Common myeloid progenitor, CD34-positive (primary cell): ENCODE data around the gene BCORL1.

ENCODE experiments used
- CTCF ChIA-PET: fragments of 350-600 bp; sonication (Branson Sonifier 250); formaldehyde crosslinking; loops from one replicate; lab custom pipeline; 2021; ENCODE audit warnings: antibody characterized with exemption; lab: Charles Lee
- POLR2A ChIA-PET: fragments of 350-600 bp; sonication (Branson Sonifier 250); formaldehyde crosslinking; loops from one replicate; lab custom pipeline; 2021; ENCODE audit warnings: antibody characterized with exemption; lab: Charles Lee
- DNase-seq, 3 donors: peaks; one replicate each; pipeline versions ENCODE4 v3.0.0 to v3.0.0-alpha.2; 2013
- H3K27ac ChIP-seq, 2 experiments: 1 replicate in 1 of 2; 2 replicates in 1 of 2; pipeline ENCODE4 v1.7.0; 2013; ENCODE audit warnings: inconsistent platforms in 2 of 2, low read length in 2 of 2, mild to moderate bottlenecking in 2 of 2, low read depth in 1 of 2, moderate library complexity in 1 of 2; ENCODE audit not compliant: severe bottlenecking in 2 of 2, insufficient read depth in 1 of 2, poor library complexity in 1 of 2
- H3K27me3 ChIP-seq, 5 experiments: replicated peaks in 2 of 5; 1 replicate in 3 of 5; 2 replicates in 2 of 5; pipeline versions ENCODE4 v1.6.1 to v1.7.0; 2013; ENCODE audit warnings: low read length in 4 of 5, mild to moderate bottlenecking in 2 of 5, moderate library complexity in 2 of 5, inconsistent platforms in 1 of 5; ENCODE audit not compliant: insufficient read depth in 5 of 5, control insufficient read depth in 4 of 5
- H3K36me3 ChIP-seq, 4 experiments: 1 replicate in 2 of 4; 2 replicates in 2 of 4; pipeline versions ENCODE4 v1.6.1 to v1.7.0; 2013; ENCODE audit warnings: low read length in 3 of 4, control low read depth in 1 of 4, mild to moderate bottlenecking in 1 of 4; ENCODE audit not compliant: control insufficient read depth in 4 of 4, insufficient read depth in 4 of 4
- H3K4me1 ChIP-seq, 4 experiments: 1 replicate in 3 of 4; 2 replicates in 1 of 4; pipeline versions ENCODE4 v1.6.1 to v1.7.1; 2013; ENCODE audit warnings: low read length in 3 of 4, mild to moderate bottlenecking in 3 of 4, control low read depth in 1 of 4, inconsistent platforms in 1 of 4, moderate library complexity in 1 of 4; ENCODE audit not compliant: control insufficient read depth in 4 of 4, insufficient read depth in 4 of 4; ENCODE audit errors: control extremely low read depth in 1 of 4
- H3K4me3 ChIP-seq, 7 experiments: 1 replicate in 4 of 7; 2 replicates in 3 of 7; pipeline versions ENCODE4 v1.5.1 to v1.7.0; 2013; ENCODE audit warnings: mild to moderate bottlenecking in 7 of 7, low read length in 6 of 7, moderate library complexity in 6 of 7, inconsistent platforms in 2 of 7, low read depth in 2 of 7, control low read depth in 1 of 7; ENCODE audit not compliant: insufficient read depth in 4 of 7, control insufficient read depth in 1 of 7; ENCODE audit errors: extremely low read depth in 1 of 7
- H3K9me3 ChIP-seq, 5 experiments: 1 replicate in 4 of 5; 2 replicates in 1 of 5; pipeline versions ENCODE4 v1.6.1 to v1.7.1; 2013; ENCODE audit warnings: low read length in 4 of 5, mild to moderate bottlenecking in 2 of 5, inconsistent platforms in 1 of 5, low read depth in 1 of 5, moderate library complexity in 1 of 5; ENCODE audit not compliant: control insufficient read depth in 4 of 5, insufficient read depth in 2 of 5; ENCODE audit errors: control extremely low read depth in 1 of 5
- whole genome bisulfite sequencing: methylation state at CpG from one replicate; pipeline ENCODE4 v1.1.5; 2013; ENCODE audit not compliant: insufficient coverage; 5-methylcytosine and 5-hydroxymethylcytosine counted together

BCORL1 gene

GRCh38 chrX:130001893-130002292 is 19.5 kb downstream of the BCORL1 start:
- peaks cover 0 to 4% (median under 1%) of the 10 kb centered on the region in 4 experiments for H3K4me1 ChIP-seq
- ChIA-PET CTCF (interaction anchor here (0.7 to 1.4 kb wide), 2 partner anchors 12 to 15 kb away, joined by 3 read pairs; no protein-coding TSS in a partner anchor), POLR2A (interaction anchor here (1.0 kb wide), 1 partner anchor 18 kb away, joined by 3 read pairs; no protein-coding TSS in a partner anchor)
- WGBS = 80% methylated on average over 6 of the region's 6 CpGs
- no peak overlapping the region for H3K27ac ChIP-seq
- DNase-seq = peak in 1 of 3 donors; percentile 11
- peaks cover 0 to 14% (median 4%) of the 10 kb centered on the region in 4 experiments for H3K36me3 ChIP-seq
- H3K27me3 ChIP-seq = no peaks in the 10 kb centered on the region
- H3K9me3 ChIP-seq = no peaks in the 10 kb centered on the region
- H3K4me3 ChIP-seq = no peak overlapping the region

- DNase-seq = no peak
- Histone ChIP-seq H3K4me3 (no peak overlapping the region), H3K27me3 (no peaks in the 10 kb centered on the region), H3K36me3 (peaks cover 0 to 17% (median 6%) of the 10 kb centered on the region in 4 experiments), H3K9me3 (no peaks in the 10 kb centered on the region), H3K4me1 (peaks cover 0 to 4% (median 0%) of the 10 kb centered on the region in 4 experiments), H3K27ac (no peak overlapping the region)
- ChIA-PET CTCF (interaction anchor here (1.4 kb wide), 1 partner anchor 11 kb away, joined by 3 read pairs; no protein-coding TSS in a partner anchor), POLR2A (interaction anchor here (1.0 kb wide), 1 partner anchor 17 kb away, joined by 3 read pairs; no protein-coding TSS in a partner anchor)
- WGBS = 63% methylated on average over 1 of the region's 1 CpG
These were observed 20.1 kb downstream of the BCORL1 start for GRCh38 chrX:130002541-130002940.

GRCh38 chrX:130005089-130005807 is 22.8 kb downstream of the BCORL1 start:
- Histone ChIP-seq H3K27ac (no peak overlapping the region), H3K27me3 (no peaks in the 10 kb centered on the region), H3K36me3 (peaks cover 3 to 20% (median 11%) of the 10 kb centered on the region in 4 experiments), H3K9me3 (no peaks in the 10 kb centered on the region), H3K4me1 (peaks cover 0 to 4% (median 0%) of the 10 kb centered on the region in 4 experiments), H3K4me3 (no peak overlapping the region)
- 84% methylated on average over 11 of the region's 13 CpGs for WGBS
- POLR2A ChIA-PET = interaction anchor here (0.6 kb wide), 2 partner anchors 22 to 36 kb away, joined by 3 to 4 read pairs; no protein-coding TSS in a partner anchor
- DNase-seq = no peak
- CTCF ChIA-PET = interaction anchor here (0.9 to 1.5 kb wide), 2 partner anchors 8 to 9 kb away, joined by 3 read pairs; no protein-coding TSS in a partner anchor

- H3K27me3 ChIP-seq = peaks cover 0 to 7% (median 0%) of the 10 kb centered on the region in 5 experiments
- H3K4me3 ChIP-seq = no peak overlapping the region
- H3K27ac ChIP-seq = no peak overlapping the region
- ChIA-PET POLR2A (interaction anchor here (0.6 kb wide), 1 partner anchor 255 kb away, joined by 4 read pairs; no protein-coding TSS in a partner anchor), CTCF (interaction anchor here (1.4 to 2.0 kb wide), 2 partner anchors 10 to 84 kb away, joined by 3 to 4 read pairs; no protein-coding TSS in a partner anchor)
- peaks cover 3 to 45% (median 26%) of the 10 kb centered on the region in 4 experiments for H3K36me3 ChIP-seq
- 87% methylated on average over 7 of the region's 10 CpGs for WGBS
- no peak for DNase-seq
- H3K4me1 ChIP-seq = no peaks in the 10 kb centered on the region
- H3K9me3 ChIP-seq = no peaks in the 10 kb centered on the region
These were observed 27.3 kb downstream of the BCORL1 start for GRCh38 chrX:130009658-130010223.

- no peaks in the 10 kb centered on the region for H3K4me1 ChIP-seq
- no peak for DNase-seq
- peaks cover 0 to 7% (median 0%) of the 10 kb centered on the region in 5 experiments for H3K27me3 ChIP-seq
- ChIA-PET CTCF (no interaction called here), POLR2A (interaction anchor here (0.5 kb wide), 1 partner anchor 81 kb away, joined by 7 read pairs; no protein-coding TSS in a partner anchor)
- peaks cover 6 to 59% (median 33%) of the 10 kb centered on the region in 4 experiments for H3K36me3 ChIP-seq
- no peaks in the 10 kb centered on the region for H3K9me3 ChIP-seq
- H3K4me3 ChIP-seq = no peak overlapping the region
- WGBS = 85% methylated on average over 10 of the region's 10 CpGs
- H3K27ac ChIP-seq = no peak overlapping the region
These were observed 30.2 kb downstream of the BCORL1 start for GRCh38 chrX:130012683-130013082.

GRCh38 chrX:130013661-130014060 is 31.2 kb downstream of the BCORL1 start:
- Histone ChIP-seq H3K27me3 (peaks cover 0 to 7% (median 0%) of the 10 kb centered on the region in 5 experiments), H3K4me1 (no peaks in the 10 kb centered on the region), H3K27ac (no peak overlapping the region), H3K4me3 (no peak overlapping the region), H3K9me3 (no peaks in the 10 kb centered on the region), H3K36me3 (peaks cover 6 to 59% (median 33%) of the 10 kb centered on the region in 4 experiments)
- ChIA-PET POLR2A (no interaction called here), CTCF (interaction anchor here (0.7 to 1.0 kb wide), 3 partner anchors 9 to 12 kb away, joined by 3 read pairs; no protein-coding TSS in a partner anchor)
- no peak for DNase-seq
- WGBS = 93% methylated on average over 11 of the region's 14 CpGs
